Stimulated activated CD4-positive, alpha-beta T cell treated with anti-CD3 and anti-CD28 coated beads, Interleukin-15, amount 100 ng/mL, for 48 hours (primary cell): ENCODE results near the gene LY6G6F.
A peak's percentile ranks its signal among the peaks of the same experiment; 100 is the strongest.

ENCODE experiments used
- DNase-seq, 2 donors: peaks; one replicate each; pipeline ENCODE4 v3.0.0-alpha.2; 2020; ENCODE audit warnings: low read depth in 2 of 2

LY6G6F gene

GRCh38 chr6:31723980-31724691 is 17.5 kb downstream of the LY6G6F start:
- no peak for DNase-seq

DNA sequence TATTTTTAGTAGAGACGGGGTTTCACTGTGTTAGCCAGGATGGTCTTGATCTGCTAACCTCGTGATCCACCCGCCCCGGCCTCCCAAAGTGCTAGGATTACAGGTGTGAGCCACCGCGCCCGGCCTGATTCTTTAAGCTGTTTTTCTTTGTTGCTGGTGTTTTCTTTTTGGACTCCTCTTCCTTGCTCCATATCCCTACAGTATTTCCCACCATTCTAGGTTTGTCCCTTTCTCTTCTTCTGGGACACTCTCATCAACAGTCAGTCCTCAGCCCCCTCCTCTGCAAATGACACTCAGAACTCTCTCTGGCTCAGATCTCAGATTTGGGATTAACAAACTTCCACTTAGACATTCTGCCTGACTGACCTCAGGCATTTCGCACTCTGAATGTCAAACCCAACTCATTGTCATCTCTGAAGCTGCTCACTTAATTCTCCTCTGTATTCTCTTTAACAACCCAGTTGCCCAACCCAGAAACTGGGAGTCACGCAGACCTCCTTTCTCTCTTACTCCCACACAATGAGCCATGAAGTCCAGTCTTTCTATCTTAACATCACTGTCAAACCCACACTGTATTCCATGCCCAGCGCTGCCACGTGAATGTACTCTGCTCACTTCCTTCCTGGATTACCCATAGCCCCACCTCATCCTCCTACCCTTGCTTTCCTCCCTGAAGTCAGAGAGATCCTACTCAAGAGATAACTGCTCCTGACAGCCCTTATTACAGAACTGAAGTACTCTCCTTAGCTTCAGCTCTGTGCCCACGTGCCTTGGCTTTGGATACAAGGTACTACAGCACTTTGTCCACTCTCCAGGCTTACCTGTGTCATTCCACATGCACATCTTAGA is 19.1 kb downstream of the LY6G6F start:
- no peak for DNase-seq

DNA sequence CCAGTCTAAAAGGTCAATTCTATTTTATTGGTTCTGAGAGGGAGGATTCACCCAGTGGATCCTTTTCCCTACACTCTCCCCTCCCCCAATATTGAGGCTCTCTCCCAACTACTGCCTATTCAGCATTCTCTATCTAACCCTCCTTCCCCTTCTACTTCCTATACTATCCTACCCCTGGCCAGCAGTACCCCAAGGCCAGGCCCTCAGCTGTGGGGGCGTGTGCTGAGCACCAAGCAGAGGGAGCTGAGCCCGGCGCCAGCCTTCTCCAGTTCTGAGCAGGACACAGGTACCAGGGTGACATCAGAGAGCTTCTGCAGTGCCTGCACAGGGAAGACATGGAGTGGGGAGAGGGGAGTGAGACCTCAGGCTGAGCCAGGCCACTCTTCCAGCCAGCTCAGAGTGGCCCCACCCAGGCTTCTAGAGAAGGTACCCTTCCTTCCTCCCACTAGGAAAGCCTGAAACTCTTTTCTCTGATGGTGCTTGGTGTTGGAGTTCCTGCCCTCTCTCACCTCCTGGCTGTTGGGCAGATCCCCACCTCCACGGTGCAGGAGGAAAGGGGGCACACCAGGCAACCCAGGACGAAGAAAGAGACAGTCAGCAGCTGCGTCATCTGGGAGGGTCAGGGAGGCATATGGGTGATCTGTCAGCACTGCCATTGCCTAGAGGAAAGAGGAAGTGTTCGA is 20.5 kb downstream of the LY6G6F start:
- no peak for DNase-seq

DNA sequence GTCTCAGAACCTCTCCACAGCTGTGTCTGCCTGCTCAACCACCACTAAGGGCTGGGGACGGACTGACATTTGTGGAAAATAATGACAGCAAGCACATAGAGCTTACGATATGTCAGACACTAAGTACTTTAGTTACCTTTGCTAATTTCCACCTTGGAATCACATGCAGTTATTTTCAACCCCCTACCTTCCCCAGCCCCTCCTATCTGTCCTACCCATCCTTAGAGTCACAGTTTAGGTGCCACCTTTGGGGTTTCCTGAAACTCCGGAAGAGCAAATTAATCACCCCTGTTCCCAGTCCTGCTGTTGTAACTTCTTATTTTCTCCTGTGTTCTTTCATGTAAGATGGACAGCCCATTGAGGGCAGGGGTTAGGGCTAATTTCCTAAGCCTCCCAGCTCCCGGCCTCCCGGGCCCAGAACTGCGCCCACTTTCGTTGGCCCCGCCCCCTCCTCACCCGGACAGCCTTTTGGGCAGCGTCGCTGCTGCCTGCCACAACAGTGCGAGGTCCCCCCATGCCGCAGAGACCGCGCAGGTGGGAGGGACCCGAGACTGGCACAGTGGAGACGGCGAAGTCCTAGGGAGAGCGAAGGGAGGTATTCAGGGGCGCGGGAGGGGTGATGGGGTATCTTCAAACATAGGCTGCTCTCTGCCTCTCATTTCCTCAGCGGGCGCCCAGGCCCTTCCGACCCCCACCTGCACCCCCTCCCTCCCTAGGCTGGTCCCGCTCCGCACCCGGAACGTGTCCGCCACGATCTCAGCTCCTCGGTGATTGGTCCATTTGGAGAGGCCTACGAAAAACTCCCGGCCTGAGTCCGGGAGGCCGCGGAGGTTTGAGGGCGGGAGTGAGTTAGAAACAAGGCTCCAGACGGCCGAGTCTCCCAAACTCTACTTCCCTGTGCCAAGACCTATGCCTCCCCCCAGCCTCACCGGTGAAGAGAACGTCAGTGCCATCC is 21.3 kb downstream of the LY6G6F start:
- DNase-seq = no peak

- DNase-seq = no peak
Observed at GRCh38 chr6:31728767-31729514, 22.3 kb downstream of the LY6G6F start, which contains the start of gene DDAH2. Gene DDAH2 (minus strand): TSS chr6:31729299. CDS start chr6:31729161, 138 bp downstream.

- peak; percentile 56 to 74 for DNase-seq
Observed at GRCh38 chr6:31729515-31729978, 22.9 kb downstream of the LY6G6F start.

DNA sequence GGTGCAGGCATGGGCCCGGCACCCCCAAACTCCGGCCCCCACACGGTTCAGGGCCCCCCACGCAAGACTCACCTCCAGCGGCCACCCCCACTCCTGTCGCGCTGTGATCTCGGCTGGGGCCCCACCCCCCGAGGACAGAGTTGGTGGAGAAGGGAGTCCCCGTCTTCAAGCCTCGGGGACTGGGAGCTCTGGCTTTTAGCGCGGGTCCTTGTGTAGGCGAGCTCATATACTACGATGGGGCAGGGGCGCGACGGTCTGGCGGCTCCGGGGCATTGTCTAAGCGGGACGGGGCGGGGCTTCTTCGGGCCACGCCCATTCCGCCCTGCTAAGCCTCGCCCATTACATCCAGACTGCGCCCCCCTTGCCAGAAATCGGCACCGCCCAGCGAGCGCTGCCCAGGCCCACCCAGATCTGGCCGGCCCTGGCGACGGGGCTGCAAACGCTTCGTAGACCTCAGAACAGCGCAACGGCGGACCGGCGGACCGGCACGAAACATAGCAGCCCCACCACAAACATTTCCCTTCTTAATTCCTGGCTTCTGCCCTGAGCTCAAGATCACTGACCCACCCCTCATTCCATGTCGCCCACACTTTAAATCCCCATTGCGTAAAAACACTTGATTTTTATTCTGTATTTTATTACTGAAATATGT is 23.4 kb downstream of the LY6G6F start:
- peak in 1 of 2 donors; percentile 52 for DNase-seq

DNA sequence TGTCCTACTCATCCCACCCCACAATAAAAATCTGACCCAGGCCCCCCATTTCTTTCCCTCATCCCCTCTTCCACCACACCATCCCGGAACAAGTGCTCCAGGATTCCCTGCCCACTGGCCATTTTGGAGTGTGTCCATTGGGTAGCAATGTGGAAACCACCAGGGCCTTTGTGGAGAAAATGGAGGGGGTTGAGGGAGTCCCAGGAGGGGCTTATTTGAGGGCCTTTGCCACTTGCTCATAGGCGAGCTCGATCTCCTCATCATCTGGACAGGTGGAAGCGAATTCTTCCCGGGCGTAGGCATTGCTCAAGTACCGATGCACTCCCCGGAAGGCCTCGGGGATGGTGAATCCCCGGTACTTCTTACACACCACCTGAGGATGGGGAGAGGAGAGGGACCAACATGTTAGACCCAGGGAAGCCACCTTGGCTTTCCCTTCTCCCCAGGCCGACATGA is 24.0 kb downstream of the LY6G6F start:
- DNase-seq = no peak

DNA sequence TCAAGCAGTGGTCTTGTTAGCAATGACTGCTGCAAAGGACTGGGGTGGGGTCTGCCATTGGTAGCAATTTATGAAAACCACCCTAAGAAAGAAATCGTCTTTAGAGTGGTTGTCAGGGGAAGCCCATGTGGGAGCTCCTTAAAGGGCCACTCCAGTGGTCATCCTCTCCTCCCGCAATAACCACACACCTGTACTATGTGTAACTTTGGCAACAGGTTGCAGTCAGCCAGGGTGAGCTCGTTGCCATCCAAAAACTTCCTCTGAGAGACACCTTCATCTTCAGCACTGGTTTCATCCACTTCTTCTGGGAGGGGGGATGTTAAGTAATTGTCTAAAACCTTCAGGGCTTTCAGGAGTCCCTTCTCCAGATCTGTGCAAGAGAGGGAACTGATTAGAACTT is 25.4 kb downstream of the LY6G6F start:
- no peak for DNase-seq

GRCh38 chr6:31733734-31734133 is 27.1 kb downstream of the LY6G6F start:
- DNase-seq = no peak

DNA sequence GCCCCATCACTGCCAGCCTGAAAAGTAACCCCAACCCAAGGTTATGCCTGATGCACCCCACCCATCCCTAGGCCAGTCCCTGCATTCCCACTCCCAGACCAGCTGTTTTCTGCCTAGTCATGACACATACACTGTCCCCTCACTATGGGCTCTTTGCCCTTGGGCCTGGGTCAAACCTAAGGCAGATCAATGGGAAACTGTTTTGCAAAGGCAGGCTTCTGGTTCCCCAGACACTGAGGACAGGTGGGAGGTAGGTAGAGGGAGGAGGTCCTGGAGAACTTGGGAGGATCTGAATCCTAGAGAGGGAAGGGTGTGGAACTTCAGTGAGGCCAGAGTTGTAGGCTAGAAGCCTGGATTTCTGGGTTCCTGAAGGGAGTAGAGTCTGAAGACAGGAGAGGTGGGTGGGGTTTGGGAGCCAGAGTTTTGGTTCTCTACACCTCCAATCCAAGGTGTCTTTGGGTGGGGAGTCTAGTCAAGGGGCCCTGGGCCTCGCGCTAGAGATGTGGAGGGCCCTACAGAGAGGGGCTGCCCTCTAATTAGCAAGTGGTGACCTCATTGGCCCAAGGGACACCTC is 27.7 kb downstream of the LY6G6F start:
- DNase-seq = no peak

- DNase-seq = peak in 1 of 2 donors; percentile 38
Observed at GRCh38 chr6:31734821-31735406, 28.2 kb downstream of the LY6G6F start.

DNA sequence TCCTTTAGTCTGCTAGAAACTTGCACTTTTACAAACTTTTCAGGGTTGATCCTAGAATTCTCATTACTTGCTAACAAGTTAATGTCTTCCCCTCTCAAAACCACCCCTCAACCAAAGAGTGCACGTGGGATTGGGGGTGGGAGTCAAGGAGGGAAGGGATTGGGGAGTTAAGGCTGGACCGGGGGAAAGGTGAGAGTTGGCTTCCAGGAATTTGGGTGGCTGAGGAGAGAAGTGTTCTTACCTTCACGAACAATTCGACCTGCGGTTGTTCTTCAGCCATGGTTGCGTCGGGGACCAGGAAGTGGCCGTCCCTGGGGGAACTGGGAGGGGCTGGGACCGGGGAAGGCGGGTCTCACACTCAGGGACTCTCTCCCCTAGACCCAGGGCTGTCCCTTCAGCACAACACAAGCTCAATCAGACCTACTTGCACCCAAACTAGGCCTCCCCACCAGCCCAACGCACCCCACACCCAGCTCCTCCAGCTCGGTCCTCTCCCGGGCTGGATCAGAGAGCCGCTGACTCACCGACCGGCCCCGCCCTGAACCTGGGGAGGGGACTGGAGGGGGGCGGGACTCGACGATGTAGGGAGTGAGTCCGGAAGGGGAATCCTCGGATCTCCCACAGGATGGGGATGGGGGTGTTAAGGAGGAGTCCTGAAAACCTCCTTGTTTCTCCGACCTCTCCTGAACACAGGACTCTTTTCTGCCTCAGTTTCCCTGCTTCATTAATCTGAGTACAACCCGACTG is 29.5 kb downstream of the LY6G6F start, which contains the start of gene CLIC1:
Gene CLIC1, minus strand, starts transcription at position 510 of the 747 bp plus-strand sequence. Its CDS starts 230 bp downstream, at position 280.
- DNase-seq = peak; percentile 65 to 80

DNA sequence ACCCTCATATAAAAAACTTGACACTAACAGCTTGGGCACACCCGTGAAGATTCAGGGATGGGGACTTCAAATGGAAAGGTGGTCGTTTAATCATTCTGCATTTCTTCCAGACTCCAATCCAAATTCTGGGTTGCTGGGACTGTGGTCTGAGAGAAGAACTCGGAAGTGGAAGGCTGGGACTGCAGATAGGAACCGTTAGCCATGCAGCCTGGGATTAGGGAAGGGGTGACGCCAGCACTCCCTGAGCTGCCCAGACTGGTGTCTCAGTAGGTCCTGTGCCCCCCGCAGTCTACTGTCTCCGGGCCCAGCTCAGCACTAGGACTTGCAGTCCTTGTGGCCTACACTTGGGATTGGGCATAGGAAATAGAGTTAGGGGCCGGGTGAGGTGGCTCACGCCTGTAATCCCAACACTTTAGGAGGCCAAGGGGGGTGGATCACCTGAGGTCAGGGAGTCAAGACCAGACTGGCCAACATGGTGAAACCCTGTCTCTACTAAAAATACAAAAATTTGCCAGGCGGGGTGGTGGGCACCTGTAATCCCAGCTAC is 30.2 kb downstream of the LY6G6F start:
- no peak for DNase-seq

DNA sequence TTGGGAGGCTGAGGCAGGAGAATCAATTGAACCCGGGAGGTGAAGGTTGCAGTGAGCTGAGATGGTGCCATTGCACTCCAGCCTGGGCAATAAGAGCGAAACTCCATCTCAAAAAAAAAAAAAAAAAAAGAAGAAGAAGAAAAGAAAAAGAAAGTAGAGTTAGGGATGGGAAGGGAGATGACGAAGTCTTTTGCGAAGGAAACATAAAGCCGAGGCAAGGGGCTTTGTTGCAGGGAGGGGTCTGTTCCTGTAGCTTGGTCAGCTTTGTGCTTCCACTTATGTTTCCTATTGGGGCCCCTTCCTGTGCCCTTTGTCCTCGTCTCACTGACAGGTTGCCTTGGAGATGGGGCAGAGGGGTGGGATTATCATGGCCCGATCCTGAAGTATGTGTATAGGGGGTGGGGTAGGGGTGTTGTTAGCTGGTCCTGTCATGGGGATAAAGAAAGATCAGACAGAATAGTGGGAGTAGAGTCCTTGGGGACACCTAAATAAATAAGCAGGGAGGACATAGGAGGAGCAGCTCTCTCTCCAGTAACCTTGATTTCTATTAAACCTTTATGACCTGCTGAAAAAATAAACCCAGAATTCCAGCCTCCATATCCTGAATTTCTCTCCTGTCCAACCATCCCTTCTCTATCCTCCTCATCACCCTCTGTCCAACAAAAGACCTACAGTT is 30.8 kb downstream of the LY6G6F start:
- no peak for DNase-seq

- peak; percentile 30 to 46 for DNase-seq
Observed at GRCh38 chr6:31737991-31738979, 31.6 kb downstream of the LY6G6F start.
